RPMI8226 (cell line): ENCODE data around the gene ADD2.
A peak's percentile ranks its signal among the peaks of the same experiment; 100 is the strongest.
"Not testable (repeated sequence)": the region's sequence is repeated elsewhere in the genome, so short reads cannot be mapped to it uniquely, and the experiment has no call there.

Source experiments
- DNase-seq: peaks from one replicate; pipeline ENCODE4 v3.0.0-alpha.2; 2015

Gene ADD2, protein sequence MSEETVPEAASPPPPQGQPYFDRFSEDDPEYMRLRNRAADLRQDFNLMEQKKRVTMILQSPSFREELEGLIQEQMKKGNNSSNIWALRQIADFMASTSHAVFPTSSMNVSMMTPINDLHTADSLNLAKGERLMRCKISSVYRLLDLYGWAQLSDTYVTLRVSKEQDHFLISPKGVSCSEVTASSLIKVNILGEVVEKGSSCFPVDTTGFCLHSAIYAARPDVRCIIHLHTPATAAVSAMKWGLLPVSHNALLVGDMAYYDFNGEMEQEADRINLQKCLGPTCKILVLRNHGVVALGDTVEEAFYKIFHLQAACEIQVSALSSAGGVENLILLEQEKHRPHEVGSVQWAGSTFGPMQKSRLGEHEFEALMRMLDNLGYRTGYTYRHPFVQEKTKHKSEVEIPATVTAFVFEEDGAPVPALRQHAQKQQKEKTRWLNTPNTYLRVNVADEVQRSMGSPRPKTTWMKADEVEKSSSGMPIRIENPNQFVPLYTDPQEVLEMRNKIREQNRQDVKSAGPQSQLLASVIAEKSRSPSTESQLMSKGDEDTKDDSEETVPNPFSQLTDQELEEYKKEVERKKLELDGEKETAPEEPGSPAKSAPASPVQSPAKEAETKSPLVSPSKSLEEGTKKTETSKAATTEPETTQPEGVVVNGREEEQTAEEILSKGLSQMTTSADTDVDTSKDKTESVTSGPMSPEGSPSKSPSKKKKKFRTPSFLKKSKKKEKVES

DNA sequence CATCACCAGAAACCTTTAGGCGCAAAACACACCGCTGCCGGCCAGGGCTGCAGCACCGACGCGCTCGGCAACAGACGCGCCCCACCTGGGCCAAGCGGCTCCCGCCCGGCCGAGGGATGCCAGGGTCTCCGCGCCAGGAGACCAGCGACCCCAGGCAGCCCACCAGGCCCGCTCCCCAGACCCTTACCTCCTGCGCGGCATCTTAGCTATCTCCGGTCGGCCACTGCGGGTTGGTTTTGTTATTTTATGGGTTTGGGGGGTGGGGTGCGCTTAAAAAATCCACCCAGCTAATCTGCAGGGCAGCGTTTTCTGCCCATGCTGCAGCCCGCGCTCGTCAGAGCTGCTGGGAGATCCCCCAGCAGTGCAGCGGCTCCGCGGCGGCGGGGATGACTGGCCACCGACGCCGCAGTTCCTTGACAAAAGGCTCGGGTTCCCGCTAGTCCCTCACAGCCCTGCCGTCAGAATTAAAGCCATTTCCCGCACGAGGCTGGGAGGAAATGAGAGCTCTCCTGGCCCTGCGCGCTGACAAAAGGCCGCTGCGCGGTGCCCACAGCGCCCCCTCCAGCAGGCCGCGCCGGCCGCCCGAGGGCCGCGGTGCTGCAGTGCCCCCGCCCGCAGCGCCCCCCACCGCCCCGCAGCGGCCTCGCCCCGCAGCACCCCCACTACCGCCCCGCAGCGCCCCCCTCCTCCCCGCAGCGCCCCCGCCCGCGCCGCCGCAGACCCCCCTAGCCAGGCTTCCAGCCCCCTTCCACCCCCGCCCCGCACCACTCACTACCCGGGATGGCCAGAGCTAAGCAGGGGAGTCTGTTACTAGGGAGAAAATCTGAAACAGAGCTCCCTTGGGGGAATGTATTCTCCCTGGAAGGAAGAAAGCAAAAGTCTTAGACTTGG is at the start of gene ADD2:
Gene ADD2, minus strand, starts transcription at position 502 of the 891 bp plus-strand sequence. CDS start 61,792 bp downstream, outside the sequence.
- peak; percentile 85 for DNase-seq

DNA sequence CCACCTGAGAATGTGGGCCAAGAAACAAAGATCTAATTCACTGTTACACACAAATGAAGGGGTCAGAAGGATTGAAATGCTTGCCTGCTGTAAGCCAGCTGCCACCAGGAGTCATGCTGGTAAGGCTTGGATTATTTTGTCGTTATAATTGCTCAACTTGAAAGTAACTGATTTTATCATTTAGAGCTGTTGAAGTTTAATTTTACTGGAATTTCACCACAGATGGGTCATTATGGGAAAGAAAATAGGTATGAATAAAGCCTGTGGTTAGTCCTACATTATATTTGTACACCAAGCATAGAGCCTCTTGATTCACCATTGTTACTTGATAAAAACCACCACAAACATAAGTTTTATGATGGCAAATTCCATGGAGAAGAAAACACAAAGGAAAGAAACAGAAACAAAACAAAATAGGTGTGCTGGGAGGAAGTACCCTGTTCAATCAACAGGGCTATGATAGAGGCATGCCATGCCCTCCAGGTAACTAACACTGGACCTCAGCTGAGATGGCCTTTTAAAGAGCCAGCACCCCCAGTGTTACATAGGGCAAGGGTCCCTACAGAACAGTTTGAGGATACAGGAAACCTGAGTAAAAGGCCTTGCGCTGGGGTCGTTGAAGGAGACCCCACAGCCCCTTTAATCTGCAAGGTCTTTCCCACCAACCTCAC is 49.4 kb upstream of the ADD2 start:
- DNase-seq = no peak

DNA sequence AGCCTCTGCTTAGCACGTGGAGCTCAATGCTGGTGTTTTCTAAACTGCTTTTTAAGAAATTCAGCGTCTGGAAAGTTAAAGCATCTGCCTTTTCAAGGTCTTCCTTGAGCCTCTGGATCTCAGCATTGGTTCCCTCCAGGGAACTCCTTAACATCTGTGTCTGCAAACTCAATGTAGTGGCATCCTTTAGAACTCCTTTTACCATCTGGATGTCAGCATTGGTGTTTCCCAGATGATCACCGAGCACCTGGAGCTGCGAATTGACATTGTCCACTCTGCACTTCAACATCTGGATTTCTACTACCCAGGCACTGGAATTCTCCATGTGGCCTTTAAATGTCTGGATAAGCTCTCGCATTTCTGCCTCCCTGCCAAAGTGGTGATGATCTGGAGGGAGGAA is 48.7 kb upstream of the ADD2 start:
- no peak for DNase-seq

DNA sequence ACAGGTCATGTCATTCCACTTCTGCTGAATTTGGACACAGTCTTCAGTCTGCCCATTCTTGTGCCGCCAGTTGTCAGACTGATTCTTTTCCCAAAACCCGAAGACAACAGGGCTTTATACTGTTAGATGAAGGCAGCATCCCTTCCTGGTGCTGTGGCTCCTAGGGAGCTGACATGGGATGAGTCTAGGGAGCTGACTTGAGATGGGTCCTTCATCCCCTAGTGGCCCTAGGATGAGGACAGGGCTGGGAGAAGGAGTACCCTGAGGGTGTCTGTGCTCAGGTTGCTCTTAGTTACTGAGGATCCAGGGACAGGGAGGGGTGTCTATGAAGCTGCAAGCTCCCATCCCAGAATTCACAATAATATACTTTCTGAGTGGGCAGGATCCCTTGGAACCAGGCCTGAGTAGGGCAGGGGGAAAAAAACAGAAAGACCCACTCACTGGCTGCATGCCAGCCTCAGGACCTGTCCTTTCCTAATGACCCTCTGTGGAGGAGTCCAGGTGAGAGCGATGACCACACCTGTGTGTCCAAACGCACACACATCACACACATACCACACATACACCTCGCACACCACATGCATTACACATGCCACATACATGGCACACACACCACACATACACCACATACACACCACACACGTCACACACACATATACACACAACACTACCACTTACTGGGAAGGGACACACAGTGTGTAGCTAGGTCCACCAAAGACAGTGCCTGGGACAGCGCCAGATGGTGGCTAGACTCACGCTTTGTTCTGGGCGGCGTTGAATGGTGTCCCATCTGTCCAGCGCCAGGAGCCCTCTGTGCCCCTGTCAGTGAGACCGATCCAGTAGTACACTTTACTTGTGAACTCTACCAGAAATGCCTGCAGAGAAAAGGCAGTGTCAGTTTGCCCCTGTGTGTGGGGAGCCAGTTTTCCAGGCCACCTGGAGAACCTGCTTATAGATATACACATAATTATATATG is 41.3 kb upstream of the ADD2 start:
- no peak for DNase-seq

DNA sequence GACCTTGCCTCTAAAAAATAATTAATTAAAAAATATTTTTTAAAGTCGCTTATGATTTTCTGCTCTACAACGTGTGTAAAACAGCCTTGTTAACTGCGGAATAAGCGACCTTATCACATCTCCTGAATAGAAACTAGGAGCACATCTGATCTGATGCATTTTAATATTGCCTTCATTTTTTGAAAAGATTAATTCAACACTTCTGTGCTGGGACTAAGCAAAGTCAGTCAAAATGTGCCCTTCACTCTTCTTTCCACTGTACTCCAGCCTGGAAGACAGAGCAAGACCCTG is 39.8 kb upstream of the ADD2 start:
- DNase-seq = no peak

DNA sequence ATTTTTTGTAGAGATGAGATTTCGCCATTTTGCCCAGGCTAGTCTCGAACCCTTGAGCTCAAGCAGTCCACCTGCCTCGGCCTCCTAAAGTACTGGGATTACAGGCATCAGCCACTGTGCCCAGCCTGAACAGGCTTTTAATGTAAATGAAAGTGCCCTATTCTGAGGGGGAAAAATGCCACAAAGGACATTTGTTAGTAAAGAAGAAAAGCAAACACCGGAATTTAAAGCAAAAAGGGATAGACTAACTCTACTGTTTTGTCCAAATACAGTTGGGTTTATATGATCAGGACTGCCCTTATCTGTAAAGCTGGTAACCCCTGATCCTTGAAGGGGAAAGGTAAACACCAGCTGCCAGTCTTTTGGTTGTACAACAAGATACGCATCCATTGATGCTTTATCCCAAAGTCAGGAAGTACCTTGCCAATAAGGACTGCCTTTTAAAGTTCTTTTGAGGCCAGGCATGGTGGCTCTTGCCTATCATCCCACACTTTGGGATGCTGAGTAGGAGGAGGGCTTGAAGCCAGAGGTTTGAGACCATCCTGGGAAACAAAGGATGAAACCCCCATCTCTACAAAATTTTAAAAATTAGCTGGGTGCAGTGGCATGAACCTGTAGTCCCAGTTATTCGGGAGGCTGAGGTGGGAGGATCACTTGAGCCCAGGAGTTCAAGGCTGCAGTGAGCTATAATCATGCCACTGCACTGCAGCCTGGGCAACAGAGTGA is 39.3 kb upstream of the ADD2 start:
- no peak for DNase-seq

DNA sequence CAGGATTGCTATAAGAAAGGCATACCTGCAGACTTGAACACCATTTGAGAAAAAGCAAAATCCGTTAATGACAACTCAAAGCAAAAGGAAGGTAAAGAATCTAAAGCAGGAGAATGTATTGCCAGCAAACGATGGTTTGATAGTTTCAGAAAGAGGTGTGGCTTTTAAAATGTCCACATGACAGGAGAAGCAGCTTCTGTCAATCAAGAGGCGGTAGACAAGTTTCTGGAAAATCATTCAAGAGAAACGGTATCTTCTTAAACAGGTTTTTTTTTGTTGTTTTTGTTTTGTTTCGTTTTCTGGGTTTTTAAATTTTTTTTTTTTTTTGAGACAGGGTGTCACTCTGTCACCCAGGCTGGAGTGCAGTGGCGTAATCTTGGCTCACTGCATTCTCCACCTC is 38.6 kb upstream of the ADD2 start:
- DNase-seq = no peak

DNA sequence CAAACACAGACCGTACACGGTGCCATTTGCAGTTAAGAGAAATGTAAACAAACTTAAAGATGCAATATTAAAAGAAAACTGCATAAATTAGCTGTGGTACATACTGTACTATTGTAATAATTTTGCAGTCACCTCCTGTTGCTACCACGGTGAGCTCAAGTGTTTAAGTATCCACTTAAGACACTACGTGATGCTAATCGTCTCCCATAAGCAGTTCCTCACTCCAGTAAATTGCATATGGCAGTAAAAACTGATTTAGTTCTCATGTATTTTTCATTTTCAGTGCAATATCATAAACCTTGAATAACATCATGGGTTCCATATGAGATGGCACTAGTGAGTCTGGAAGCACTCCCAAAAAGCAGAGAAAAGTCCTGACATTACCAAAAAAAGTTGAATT is 38.0 kb upstream of the ADD2 start:
- DNase-seq = no peak

DNA sequence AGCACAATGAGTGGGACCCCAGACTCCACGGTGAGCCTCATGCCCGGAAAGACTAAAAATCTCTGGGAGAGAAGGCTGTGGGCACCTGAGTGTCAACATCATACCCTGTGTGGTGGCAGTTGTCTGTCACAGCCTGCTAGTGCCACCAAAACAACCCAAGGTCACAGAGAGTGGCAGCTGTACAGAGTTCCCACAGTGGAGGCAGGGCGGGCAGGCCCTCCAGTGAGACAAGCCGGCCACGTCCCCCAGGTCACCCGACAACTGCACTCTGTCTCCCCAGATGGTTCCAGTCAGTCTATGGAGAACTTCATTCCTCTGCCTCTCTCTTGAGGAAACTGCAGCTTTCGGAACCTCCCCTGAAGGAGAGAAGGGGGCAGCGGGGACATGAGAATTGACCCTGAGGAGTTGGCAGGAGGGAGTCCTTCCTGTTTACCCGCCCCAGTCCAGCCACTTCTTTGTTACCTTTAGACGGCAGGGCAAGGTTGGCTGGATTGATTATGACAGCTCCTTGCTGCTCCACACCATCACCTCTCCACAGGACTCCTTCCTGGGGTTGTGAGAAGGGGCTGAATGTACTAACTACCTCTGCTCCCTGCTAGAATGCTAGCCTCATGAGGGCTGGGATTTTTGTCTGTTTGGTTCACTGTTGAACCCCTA is 33.7 kb upstream of the ADD2 start:
- no peak for DNase-seq

DNA sequence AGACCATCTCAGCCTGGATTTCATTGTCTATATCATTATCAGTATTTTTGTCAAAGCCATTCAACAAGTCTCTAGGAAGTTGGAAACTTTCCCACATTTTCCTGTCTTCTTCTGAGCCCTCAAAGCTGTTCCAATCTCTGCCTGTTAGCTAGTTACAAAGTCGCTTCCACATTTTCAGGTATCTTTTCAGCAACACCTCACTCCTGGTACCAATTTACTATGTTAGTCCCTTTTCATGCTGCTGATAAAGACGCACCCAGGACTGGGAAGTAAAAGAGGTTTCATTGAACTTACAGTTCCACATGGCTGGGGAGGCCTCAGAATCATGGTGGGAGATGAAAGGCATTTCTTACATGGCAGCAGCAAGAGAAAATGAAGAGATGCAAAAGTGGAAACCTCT is 31.7 kb upstream of the ADD2 start:
- no peak for DNase-seq

DNA sequence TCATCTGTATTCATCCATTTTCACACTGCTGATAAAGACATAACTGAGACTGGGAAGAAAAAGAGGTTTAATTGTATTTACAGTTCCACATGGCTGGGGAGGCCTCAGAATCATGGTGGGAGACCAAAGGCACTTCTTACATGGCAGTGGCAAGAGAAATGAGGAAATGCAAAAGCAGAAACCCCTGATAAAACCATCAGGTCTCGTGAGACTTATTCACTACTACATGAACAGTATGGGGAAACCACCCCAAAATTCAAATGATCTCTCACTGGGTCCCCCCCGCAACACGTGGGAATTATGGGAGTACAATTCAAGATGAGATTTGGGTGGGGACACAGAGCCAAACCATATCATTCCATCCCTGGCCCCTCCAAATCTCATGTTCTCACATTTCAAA is 30.0 kb upstream of the ADD2 start:
- not testable (repeated sequence) for DNase-seq

DNA sequence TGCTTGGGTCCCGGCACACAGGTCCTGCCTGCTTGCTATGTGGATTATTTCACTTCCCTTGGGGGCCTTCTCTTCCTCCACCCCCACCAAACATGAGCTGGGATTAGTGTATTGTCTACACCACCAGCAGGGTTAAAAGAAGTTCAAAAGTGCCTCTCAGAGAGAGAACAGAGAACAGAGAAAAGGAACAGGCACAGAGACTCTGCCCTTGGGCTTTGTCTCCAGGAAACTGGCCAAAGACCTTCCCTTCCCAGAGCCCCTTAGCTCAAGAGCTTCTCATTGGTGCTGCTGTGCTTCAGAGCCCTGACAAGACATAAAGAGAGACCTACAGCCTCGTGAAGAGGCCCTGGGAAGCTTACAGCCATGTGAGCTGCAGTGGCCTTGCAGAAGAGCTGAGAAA is 29.5 kb upstream of the ADD2 start:
- DNase-seq = no peak

DNA sequence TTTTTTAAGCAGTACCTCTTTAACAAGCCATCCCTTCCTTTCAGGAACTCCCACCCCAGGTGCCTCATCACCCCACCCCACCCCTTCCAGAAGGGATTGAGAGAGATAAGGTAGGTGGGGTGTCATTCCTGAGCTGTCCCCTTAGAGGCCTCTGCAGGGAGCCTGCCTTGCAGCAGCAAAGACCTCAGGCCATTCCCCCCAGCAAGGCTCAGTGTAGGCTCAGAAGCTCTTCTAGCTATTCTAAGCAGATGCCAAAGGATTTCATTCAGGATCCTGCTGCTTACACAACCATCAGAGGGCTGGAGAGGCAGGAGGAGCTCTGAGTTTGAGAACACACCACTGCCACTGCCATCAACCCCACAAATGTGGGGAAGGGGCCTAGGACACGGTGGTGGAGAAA is 28.3 kb upstream of the ADD2 start:
- no peak for DNase-seq

DNA sequence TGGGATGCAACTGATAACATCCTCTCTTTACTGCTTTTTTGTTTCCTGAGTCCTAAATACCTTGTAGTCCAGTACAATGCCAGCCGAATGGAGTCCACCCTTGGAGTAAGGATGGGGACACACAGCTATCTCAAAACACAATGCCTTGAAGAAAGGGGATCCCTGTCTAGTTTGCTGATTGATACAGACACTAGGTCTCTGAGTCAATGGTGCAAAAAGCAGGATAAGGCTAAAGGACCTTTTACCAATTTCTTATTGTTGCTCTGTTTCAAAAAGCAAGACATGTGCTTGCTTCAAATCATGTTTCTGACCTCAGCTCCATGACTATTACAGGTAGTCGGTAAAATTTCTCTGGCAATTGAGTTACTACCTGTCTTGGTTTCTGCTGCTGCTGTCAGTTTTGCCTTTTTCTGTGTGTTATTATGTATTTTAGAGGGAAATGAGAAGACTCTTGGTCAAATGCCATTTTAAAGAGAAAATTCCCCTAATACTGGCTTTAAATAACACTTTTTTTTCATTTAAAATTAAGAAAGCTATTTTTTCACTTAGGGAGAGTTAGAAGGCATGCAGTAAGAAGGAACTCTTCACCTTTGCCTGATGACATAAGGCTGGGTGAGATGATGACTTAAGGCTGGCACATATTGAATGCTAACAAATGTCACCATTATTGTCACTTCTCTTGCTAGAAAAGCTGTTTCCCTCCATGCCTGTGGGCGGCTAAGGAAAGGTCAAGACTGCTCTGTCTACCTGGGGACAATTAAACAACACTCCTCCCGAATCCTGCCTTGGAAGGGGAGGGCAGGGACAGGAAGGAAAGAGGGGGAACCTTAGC is 27.4 kb upstream of the ADD2 start:
- DNase-seq = no peak

DNA sequence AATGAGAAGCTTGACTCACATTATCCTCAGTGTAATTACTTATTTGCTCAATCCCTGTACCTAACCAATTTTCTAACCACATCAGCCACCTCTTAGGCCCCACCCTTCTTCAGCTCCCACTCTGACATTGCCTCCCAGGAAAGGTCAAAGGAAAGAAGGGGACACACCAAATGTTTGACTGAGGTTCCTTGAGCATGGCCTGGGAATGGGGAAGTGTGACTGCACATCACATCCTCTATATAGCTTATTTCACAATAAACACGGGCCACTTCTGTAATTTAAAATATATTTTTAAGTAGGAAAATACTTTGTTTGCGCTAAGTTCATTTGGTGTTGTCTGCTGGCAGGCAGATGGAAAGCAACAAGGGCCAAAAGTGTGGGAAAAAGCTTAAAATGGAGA is 25.4 kb upstream of the ADD2 start:
- DNase-seq = no peak

DNA sequence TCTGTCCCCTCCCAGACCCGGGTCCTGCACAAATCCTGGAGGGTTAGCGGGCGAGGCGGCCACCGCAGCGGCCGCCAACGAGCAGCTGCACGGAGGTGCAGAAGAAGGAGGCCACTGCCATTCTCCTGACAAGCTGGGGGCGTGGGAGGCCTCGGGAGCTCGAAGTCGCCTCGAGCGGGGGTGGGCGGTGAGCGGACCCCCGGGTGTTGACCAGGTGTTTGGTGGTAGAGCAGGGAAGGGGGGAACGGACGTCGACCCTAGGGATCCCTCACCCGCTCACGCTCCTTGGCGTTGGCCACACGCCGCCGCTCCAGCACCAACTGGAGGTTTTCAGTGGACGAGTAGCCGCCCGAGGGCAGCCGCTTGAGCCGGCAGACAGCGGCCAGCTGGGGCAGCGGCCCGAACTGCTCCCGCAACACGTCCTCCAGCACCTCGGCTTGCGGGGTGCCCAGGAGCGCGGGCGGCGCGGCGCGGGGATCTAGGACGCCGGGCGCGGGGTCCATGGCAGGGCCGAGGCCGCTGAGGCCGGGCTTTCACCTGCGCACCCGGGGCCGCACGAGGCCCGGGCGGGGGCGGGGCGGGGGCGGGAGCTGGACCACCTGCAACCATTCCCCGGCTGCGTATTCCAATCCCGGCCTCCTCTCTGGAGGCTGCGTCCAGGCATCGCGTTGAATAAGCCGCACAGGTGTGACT is 22.3 kb upstream of the ADD2 start, which contains the start of gene FIGLA:
Gene FIGLA, minus strand, starts transcription at position 508 of the 693 bp plus-strand sequence. Its CDS starts 5 bp downstream, at position 503.
- DNase-seq = peak; percentile 7

DNA sequence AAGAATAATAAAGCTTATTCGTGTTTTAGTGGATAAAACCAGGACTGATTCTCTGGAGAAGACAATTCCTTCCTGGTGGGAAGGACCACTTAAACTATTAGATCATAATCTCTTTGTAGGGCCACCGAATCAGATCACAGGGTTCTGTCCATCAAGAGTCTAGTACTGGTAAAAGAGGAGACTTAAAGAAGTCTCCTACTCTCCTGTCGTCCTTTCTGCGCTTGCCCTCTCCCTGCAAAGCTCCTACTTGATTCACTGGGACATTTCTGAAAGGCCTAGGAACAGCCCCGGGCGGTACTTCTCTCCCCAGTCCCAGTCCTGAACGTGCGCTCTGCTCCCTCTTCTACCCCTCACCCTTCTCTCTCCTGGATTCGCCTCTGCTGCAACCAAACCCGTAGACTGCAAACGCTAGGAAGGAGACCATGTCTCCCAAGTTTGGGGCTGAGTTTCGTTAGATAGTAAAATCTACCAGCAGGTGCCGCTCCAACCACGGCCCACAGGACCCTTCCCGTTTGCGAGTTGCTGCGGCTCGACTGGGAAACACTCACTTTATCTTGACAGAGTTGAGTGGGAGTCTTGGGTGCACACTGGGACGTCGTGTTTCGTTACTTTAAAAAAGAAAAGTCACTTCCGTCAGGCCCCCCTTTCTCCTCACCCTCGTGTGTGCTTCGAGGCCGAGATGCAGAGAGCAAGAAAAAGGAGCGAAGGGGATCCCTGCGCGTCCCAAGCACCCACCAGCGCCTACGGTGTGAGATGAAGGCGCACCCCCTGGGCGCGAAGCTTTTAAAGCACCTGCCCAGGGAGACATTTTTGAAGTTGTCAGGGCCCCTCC is 21.5 kb upstream of the ADD2 start:
- DNase-seq = peak; percentile 83
